HG03575 (cell line): ENCODE data around the gene ARGLU1.
"Not testable (repeated sequence)": the region's sequence is repeated elsewhere in the genome, so short reads cannot be mapped to it uniquely, and the experiment has no call there.

Source experiments
- ATAC-seq: cut with Tn5 transposase; IDR thresholded peaks from one replicate; pipeline ENCODE4 v1.9.1; 2021; ENCODE audit not compliant: unreplicated experiment, insufficient number of reproducible peaks, low FRiP score; ENCODE audit errors: extremely low read depth

Gene ARGLU1, protein sequence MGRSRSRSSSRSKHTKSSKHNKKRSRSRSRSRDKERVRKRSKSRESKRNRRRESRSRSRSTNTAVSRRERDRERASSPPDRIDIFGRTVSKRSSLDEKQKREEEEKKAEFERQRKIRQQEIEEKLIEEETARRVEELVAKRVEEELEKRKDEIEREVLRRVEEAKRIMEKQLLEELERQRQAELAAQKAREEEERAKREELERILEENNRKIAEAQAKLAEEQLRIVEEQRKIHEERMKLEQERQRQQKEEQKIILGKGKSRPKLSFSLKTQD

DNA sequence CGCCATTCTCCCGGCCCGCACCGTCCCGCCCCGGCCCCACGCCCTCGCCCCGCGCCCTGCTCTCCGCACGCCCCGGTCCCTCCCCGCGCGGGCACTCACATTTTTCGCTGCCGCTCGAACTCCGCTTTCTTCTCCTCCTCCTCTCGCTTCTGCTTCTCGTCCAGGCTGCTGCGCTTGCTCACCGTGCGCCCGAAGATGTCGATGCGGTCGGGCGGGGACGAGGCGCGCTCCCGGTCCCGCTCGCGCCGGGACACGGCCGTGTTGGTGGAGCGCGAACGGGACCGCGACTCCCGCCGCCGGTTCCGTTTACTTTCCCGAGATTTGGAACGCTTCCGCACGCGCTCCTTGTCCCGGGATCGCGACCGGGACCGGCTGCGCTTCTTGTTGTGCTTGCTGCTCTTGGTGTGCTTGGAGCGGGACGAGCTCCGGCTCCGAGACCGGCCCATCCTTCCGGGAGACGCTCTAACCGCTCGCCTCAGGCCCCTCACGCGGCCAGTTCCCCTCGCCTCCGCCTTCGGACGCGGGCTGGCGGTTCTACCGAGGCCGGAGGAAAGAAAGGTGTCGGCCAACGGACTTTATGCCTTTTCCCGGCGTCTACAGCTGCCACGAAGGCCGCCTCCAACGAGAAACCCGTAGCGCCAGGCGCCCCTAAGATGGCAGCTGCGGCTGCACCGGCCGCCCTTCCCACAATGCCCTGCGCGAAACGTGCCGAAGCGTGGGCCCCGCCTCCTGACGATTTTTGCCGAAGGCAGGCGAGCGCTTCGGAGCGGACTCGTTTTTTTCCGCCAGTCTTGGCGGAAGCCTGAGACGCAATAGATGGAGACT lies at the start of gene ARGLU1:
Gene ARGLU1 (minus strand): TSS at position 664 of the 825 bp plus-strand sequence. CDS start 218 bp downstream, at position 446.
- ATAC-seq = peak; percentile 65

DNA sequence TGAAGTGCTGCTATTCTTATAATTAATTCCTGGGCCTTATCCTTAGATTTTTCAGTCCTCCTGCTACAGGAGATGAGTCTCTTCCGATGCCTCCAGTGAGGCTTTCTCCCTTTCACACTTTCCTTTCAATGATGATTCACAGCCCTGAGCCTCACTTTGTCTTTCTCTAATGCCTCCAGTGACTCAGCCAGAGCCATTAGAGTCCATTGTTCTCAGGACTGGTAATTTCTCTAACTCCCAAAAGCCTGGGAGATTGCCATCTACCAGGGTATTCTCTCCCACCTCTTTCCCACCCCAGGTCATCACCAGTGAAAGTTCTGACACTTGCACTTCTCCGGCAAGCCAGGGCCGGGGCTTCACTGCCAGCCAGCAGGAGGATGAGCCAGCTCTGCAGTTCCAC lies 49.6 kb upstream of the ARGLU1 start:
- ATAC-seq = no peak

DNA sequence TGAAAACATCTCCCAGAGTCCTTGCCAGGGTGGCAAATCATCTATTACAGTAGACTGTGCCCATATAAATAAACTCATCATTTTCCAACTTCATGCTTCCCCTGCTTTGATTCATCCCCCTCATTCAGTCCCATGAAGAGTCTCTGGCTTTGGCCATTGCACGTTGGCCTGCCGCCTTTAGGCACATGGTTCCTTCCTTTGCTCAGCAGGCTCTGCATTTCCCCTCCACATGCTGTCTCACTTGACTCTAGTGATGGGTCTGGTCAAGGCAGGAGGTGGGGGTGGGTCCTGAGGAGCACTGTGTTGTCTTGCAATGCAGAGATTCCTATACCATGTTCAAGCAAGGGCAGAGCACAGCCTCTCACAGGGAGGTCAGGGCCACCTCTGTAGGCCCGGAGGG lies 48.8 kb upstream of the ARGLU1 start:
- ATAC-seq = no peak

DNA sequence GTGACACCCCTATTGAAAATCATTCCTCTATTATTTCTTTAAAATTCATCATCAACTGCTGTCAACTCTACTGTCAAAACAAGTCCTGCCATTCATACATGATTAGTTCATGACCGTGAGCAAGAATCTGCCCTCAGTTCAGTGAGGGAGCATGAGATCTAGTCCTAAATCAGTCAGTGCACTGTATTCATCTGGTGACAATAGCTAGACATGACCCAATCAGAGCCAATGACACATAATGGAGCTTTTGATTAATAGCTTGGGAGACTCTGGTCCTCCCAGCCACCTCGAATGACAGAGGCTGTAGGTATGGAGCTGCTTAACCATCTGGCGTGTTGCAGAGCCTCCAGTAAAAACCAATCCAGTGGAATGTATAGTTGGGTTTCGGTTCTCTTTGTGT lies 46.9 kb upstream of the ARGLU1 start:
- ATAC-seq = no peak

DNA sequence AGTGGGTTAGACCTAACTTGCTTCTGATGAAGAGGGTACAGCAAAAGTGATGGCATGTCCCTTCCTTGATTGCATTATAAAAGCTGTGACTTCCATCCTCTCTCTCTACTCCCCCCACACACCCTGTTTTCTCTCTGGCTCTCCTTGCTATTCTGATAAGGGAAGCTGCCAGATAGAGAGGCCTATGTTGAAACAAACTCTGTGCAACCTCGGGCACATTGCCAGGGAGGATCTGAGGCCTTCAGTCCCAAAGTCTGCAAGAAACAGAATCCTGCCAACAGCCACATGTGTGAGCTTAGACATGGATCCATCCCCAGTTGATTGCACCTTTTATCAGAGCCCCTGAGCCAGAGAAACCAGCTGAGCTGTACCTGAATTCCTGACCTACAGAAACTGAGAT lies 44.8 kb upstream of the ARGLU1 start:
- ATAC-seq = no peak

DNA sequence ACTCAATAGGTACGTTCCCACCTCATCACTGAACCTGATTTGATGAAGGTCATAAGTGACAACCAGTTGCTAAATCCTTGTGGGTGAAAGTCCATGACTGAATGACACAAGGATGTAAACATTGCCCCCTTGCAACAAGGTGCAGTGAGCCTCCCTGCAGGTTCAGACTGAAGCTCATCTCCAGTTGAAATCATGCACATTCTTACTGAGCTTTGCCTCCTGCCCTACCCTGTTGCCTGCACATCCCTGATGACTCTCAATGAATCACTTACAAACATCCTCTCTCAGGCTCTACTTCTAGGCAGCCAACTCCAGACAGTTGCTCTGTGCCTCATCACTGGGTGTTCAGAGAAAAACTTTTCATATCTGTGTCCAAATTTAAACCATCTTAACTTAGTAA lies 42.5 kb upstream of the ARGLU1 start:
- no peak for ATAC-seq

DNA sequence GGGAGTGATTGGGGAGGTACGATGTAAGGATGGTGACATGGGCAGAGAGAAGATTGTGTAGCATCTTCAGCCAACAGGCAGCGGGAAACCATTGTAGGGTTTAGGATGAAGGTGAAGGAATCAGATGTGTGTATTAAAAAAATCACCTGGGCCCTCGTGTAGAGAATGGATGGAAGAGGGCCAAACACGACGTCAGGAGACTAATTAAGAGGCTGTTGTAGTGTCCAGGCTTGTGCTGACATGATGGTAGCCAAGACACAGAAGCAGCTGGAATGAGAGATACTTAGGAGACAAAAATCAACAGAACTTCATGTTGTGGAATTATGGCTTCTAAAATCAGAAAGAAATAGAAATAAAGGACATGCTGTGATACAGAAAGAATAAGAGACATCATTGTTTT lies 41.2 kb upstream of the ARGLU1 start:
- no peak for ATAC-seq

DNA sequence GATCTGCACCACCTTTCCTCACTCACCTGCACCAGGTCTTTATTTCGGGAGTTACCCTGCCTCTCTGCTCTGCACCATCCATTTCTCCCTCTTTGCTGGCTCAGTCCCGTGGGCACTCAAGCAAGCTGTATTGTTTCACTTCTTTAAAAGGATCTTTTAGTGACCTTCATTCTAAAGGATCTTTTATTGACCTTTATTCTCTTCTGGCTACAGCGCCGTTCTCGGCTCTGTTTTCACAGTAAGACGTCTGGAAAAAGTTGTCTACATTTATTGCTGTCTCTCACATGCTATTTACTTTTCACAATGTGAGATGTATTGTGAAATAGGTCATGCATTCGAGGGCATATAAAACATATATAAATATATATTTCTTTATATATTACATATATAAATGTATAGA lies 35.6 kb upstream of the ARGLU1 start:
- ATAC-seq = no peak

DNA sequence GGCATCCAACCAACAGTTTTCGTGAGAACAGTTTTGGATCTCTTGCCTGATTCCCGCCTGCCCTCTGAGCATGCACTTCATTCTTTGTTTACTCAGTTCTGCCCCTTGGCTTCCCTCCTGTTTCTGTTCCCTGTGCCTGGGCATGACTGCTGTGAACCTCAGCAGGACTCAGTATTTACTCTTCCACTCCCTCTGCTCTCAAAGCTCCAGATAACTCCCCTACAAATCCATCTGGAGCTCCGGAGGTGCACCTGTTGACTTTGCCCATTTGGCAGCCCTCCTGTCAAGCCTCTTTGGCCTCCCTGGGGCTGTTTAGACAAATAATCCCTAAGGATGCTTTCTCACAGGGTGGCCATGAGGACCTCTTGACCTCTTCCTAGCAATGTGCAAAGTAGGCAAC lies 34.2 kb upstream of the ARGLU1 start:
- ATAC-seq = no peak

DNA sequence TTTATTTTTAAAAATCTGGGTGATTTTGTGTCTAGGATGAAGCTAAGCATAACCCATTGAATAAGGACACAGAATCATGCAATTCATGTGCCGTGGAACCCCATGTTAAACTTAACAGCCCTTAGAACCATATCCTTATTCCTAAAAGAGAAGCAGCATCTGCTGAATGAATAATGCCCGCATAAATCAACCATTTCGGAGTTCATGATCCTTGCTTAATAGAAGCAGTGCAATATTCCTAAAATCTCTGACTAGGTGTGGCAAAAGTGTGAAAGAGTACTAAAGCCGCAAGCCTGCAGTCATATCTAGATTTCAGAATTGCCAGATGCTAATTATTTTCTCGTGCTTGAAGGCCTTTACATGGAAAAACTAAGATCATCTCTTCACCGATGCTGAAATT lies 33.6 kb upstream of the ARGLU1 start:
- ATAC-seq = no peak

DNA sequence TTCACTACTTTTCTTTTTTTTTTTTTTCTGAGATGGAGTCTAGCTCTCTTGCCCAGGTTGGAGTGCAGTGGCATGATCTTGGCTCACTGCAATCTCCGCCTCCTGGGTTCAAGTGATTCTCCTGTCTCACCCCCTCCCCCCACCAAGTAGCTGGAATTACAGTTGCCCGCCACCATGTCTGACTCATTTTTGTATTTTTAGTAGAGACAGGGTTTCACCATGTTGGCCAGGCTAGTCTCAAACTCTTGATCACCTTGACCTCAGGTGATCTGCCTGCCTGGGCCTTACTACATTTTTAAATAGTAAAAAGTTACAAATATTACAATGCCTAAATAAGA lies 32.8 kb upstream of the ARGLU1 start:
- ATAC-seq = not testable (repeated sequence)

DNA sequence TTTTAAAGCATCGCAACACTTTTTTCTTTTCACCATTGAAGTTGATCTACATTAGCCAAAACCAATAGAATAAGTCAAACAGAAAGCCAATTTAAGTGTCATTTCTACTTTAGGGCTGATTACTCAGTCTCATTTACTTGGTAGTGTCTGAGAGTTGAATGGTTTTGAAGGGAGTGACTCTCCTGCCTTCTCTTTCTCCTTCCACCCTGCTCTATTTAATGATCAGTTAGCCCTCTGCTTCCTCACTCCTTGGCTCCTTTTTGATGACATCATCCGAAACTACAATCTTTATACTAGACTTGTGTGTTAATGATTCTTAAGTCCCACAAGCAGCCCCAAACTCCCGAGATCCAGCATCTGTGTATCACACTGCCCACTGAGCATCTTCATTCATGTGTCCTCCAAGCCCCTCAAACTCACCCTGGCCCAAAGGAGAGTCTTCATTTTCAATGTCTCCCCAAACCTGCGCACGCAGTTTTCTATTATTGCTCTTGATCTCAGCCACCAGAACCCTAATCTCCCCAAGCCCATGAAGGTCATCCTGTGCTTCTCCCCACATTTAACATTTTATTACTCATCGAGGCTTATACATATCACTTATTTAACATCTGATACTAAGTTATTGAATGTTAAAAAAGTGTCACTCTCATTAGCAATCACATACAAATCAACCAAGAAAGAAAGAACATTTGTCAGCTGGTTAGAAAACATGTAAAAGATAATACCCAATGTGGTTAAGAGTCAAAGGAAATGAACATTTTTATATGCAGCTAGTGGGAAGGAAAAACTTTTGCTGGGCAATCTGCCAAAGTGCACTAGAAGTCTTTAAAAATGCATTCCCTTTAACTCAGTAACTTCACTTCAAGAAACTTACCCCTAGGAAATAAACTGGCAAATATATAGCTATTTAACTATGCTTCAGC lies 32.2 kb upstream of the ARGLU1 start:
- no peak for ATAC-seq

DNA sequence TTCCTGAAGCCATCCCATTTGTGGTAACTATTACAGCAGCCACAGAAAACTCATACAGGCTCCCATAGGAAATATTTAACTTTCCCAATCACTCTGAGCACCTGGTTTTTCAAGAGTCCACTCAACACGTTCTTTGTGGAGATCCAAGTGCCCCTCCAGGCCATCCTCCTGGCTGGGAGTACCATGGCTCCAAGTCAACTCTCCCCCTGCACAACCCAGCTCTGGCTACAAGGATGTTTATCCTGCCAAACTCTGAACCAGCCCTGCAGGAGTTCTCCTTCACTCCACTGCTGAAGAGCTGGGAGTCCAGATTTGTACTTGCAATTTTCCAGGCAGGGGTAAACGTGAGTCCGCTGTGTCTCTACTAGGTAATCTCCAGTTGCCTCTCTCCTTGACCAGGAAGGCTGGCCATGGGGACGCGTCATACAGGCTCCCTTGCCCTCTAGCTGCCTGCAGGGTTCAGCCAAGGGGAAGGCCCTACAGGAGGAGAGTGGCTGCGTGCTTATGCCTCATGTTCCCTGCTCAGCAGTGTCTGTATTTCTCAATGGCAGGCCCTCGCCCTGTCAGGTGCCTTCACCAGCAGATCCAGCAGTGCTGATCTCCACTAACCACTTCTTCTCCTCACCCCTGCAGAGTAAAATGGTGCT lies 29.9 kb upstream of the ARGLU1 start:
- ATAC-seq = no peak

DNA sequence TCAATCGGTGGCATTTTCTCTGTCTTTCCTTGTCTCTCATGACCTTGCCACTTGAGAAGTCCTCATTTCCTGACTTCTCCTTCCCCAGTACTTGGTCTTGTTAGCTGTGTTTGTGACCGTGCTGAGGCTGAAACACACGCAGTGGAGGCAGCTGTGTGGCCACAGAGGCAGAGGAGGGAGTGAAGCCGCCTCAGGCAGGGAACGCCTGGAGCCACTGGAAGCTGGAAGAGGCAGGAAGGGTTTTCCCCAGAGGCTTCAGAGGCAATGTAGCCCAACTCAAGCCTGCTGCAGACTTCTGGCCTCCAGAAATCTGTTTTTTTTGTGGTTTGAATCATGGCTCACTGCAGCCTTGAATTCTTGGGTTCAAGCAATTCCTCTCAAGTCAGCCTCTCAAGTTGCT lies 29.2 kb upstream of the ARGLU1 start:
- no peak for ATAC-seq

DNA sequence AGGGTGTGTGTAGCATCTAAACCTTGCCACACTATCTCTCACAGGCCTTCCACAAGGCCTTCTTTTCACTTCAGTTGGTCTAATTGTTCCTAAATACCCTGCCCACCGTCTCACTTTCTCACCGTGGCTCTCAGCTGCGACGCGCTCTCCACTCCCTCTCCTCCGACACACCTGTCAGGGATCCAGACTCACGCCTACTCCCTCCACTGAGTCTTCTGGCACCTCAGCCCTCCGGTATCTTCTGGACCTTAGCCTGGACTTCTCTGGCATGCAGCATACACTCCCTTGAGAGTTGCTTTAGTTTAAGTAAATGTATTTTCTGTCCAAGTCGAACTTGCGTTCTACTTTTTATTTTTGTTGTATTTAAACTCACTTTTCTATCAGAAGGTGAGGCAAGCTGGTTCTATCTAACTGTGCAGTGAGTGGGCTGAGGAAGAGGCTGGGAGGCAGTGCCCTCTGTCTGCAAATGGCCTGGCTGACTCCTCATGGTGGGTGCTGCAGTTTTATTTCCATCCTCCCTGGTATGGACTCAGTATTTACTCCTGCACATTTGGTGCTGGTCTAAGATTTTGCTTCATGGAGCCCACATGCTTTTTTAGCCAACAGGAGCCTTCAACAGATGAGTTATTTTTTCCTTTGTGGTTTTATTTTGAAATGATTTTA lies 28.5 kb upstream of the ARGLU1 start:
- no peak for ATAC-seq

DNA sequence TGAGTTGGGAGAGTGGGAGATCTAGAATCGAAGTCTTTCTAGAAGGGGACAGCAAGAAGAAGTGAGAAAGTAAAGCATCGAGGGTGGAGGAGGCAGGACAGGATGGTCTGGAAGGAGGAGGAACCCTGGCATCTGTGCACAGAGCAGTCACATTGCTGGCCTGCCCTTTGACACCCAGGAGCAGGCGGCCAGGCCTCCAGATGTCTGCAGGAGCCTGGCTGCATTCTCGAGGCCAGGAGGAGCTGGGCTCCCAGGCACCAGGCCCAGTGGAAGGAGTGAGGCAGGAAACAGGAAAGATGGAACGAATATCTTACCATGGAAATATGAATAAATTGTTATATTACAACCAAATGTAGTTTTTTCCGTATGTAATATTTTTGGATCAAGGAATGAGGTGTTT lies 27.7 kb upstream of the ARGLU1 start:
- ATAC-seq = no peak

DNA sequence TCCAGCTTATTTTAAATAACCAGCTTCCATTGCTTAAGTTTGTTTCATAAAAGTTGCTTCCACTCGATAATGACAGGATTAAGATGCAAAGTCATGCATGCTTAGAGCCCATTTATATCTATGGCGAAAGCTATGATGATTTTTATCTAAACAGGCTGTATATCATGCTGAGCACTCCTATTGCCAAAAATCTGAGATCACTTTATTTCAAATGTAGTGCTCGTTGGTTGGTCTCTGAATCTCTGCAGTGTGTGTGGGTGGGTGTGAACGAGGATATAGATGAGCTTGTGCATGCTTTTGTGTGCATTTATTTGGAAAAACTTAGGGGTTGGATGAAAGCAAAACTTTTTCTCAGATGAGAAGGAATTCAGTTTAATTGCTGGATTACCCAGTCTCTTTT lies 27.0 kb upstream of the ARGLU1 start:
- no peak for ATAC-seq

DNA sequence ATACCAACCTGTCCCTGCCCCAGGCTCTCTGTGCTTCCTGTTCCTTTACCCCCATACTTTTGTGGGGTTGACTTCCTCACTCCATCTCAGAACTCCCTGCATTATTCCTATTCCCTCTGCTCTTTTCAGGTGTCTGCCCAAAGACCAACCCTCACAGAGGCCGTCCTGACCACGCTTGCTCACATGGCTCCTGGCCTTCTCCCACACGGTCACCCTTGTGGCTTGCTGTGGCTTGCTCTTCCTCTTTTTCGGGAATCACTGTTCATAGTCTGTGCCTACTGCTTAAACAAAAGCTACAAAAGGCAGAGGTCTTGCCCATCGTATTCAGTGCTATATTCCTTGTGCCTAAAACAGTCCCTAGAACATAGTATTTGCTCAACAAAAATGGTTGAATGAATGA lies 25.2 kb upstream of the ARGLU1 start:
- ATAC-seq = no peak

DNA sequence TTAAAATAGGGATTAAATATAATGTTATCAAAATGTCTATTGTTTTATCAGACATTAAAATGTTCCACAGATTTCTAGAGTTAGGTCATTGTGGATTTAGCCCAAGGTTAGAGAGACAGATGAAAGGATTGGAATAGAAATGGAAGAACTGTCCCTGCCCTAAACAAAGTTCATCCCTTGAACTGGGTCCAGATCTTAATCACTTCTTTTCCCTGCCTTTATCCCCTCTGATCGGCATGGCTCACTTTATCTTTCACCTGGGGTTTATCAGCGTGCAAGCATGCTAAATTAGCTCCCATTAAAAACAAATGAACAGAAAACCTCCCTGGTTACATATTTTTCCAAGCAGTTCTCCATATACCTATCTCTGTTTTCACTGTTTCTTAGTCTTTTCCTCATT lies 23.4 kb upstream of the ARGLU1 start:
- no peak for ATAC-seq
